H1 (cell line): ENCODE measurements around the gene CCDC138. TPM values are rescaled to one million over a fixed set of nuclear protein-coding genes. Genes with fewer than 3 reads are reported as not detected.

ENCODE experiments used
- CTCF ChIA-PET: fragments of 300-600 bp; sonication (Branson Sonifier 250); formaldehyde crosslinking; loops from one replicate; lab custom pipeline; 2021; ENCODE audit not compliant: partially characterized antibody; lab: Charles Lee
- POLR2A ChIA-PET: fragments of 300-600 bp; sonication (Branson Sonifier 250); formaldehyde crosslinking; loops from one replicate; lab custom pipeline; 2021; ENCODE audit warnings: inconsistent platforms; ENCODE audit not compliant: partially characterized antibody; lab: Charles Lee
- DNase-seq, 2 experiments: peaks; one replicate each; pipeline versions ENCODE4 v3.0.0 to v3.0.0-alpha.2; 2010 to 2022; ENCODE audit warnings: low spot score in 2 of 2, low read depth in 1 of 2, mixed read lengths in 1 of 2
- FAIRE-seq: peaks from 2 replicates; lab custom pipeline; 2011; peaks lifted over from hg19 to GRCh38; lab: Jason Lieb, UNC
- H2AFZ ChIP-seq: 2 replicates; pipeline ENCODE4 v1.8.1; 2012; ENCODE audit warnings: low read length, inconsistent platforms
- H2AK5ac ChIP-seq: 2 replicates; pipeline ENCODE4 v1.6.1; 2013; ENCODE audit warnings: low read depth, low read length
- H2BK120ac ChIP-seq: replicated peaks from 2 replicates; pipeline ENCODE3; 2013; ENCODE audit warnings: low read depth, low read length, inconsistent platforms
- H2BK12ac ChIP-seq: 2 replicates; pipeline ENCODE4 v1.6.1; 2013; ENCODE audit warnings: low read depth, low read length
- H2BK15ac ChIP-seq: 2 replicates; pipeline ENCODE4 v1.6.1; 2013; ENCODE audit warnings: low read length
- H2BK20ac ChIP-seq: 2 replicates; pipeline ENCODE4 v1.6.1; 2013; ENCODE audit warnings: low read length
- H2BK5ac ChIP-seq: 2 replicates; pipeline ENCODE4 v1.6.1; 2013; ENCODE audit warnings: low read depth, low read length
- H3K14ac ChIP-seq: 2 replicates; pipeline ENCODE4 v1.6.1; 2013; ENCODE audit warnings: inconsistent platforms; ENCODE audit not compliant: insufficient read length
- H3K18ac ChIP-seq: 2 replicates; pipeline ENCODE4 v1.6.1; 2013; ENCODE audit warnings: low read length; ENCODE audit errors: extremely low read depth
- H3K23ac ChIP-seq: 2 replicates; pipeline ENCODE4 v1.6.1; 2013; ENCODE audit warnings: inconsistent platforms; ENCODE audit not compliant: insufficient read length
- H3K23me2 ChIP-seq: 2 replicates; pipeline ENCODE4 v1.6.1; 2013; ENCODE audit warnings: low read depth, low read length
- H3K27ac ChIP-seq: 2 replicates; pipeline ENCODE4 v1.6.1; 2011; ENCODE audit warnings: low read depth, low read length, inconsistent platforms
- H3K27me3 ChIP-seq, 4 experiments: replicated peaks in 1 of 4; 1 replicate in 1 of 4; 2 replicates in 3 of 4; pipeline versions ENCODE4 v1.6.1 to v1.8.1; 2011 to 2013; ENCODE audit warnings: low read length in 3 of 4, mild to moderate bottlenecking in 3 of 4, inconsistent platforms in 2 of 4, mixed read lengths in 2 of 4, moderate library complexity in 1 of 4; ENCODE audit not compliant: control insufficient read depth in 3 of 4, insufficient read depth in 3 of 4; ENCODE audit errors: extremely low read depth in 1 of 4
- H3K36me3 ChIP-seq, 4 experiments: 2 replicates each; pipeline versions ENCODE4 v1.6.1 to v1.8.1; 2011 to 2013; ENCODE audit warnings: mild to moderate bottlenecking in 4 of 4, low read length in 3 of 4, moderate library complexity in 2 of 4, control low read depth in 1 of 4, inconsistent platforms in 1 of 4; ENCODE audit not compliant: insufficient read depth in 4 of 4, control insufficient read depth in 2 of 4
- H3K4ac ChIP-seq: replicated peaks from 2 replicates; pipeline ENCODE3; 2013; ENCODE audit warnings: low read length, low read depth, mixed read lengths, inconsistent platforms; ENCODE audit not compliant: insufficient read length
- H3K4me1 ChIP-seq, 4 experiments: replicated peaks in 1 of 4; 1 replicate in 1 of 4; 2 replicates in 3 of 4; pipeline versions ENCODE4 v1.6.1 to v1.8.1; 2011 to 2013; ENCODE audit warnings: low read length in 3 of 4, inconsistent platforms in 2 of 4, mixed read lengths in 1 of 4; ENCODE audit not compliant: insufficient read depth in 4 of 4, control insufficient read depth in 3 of 4
- H3K4me2 ChIP-seq, 2 experiments: 2 replicates each; pipeline versions ENCODE4 v1.6.1 to v1.8.1; 2011 to 2013; ENCODE audit warnings: low read depth in 2 of 2, low read length in 2 of 2, control low read depth in 1 of 2, inconsistent platforms in 1 of 2, mild to moderate bottlenecking in 1 of 2; ENCODE audit not compliant: insufficient read depth in 1 of 2
- H3K4me3 ChIP-seq, 4 experiments: fragments of 200-600, 300-600 bp in 1 of 4; sonication (generic), shearing (Covaris generic), sonication (Bioruptor Twin) in 1 of 4; 2 replicates each; pipeline versions ENCODE4 v1.5.1 to v1.8.1; 2011 to 2016; ENCODE audit warnings: low read length in 4 of 4, low read depth in 3 of 4, control low read depth in 2 of 4, inconsistent platforms in 2 of 4, mild to moderate bottlenecking in 2 of 4, mixed read lengths in 1 of 4, moderate library complexity in 1 of 4; ENCODE audit not compliant: insufficient read depth in 2 of 4; ENCODE audit errors: extremely low read depth in 1 of 4
- H3K56ac ChIP-seq: replicated peaks from 2 replicates; pipeline ENCODE3; 2013; ENCODE audit warnings: low read depth, mild to moderate bottlenecking, mixed read lengths, low read length, inconsistent platforms; ENCODE audit not compliant: insufficient read length
- H3K79me1 ChIP-seq: 2 replicates; pipeline ENCODE4 v1.6.1; 2013; ENCODE audit warnings: low read depth, low read length, control low read depth
- H3K79me2 ChIP-seq, 2 experiments: 2 replicates each; pipeline versions ENCODE4 v1.6.1 to v1.8.1; 2012 to 2013; ENCODE audit warnings: low read length in 2 of 2, mild to moderate bottlenecking in 2 of 2, inconsistent platforms in 1 of 2; ENCODE audit not compliant: insufficient read depth in 2 of 2, control insufficient read depth in 1 of 2
- H3K9ac ChIP-seq, 4 experiments: replicated peaks in 1 of 4; 1 replicate in 1 of 4; 2 replicates in 3 of 4; pipeline versions ENCODE4 v1.6.1 to v1.8.1; 2011 to 2013; ENCODE audit warnings: low read depth in 3 of 4, low read length in 3 of 4, control low read depth in 2 of 4, mild to moderate bottlenecking in 2 of 4, moderate library complexity in 2 of 4, inconsistent platforms in 1 of 4; ENCODE audit errors: extremely low read depth in 1 of 4
- H3K9me3 ChIP-seq, 2 experiments: 2 replicates each; pipeline versions ENCODE4 v1.6.1 to v1.8.1; 2012 to 2013; ENCODE audit warnings: mild to moderate bottlenecking in 2 of 2, moderate library complexity in 2 of 2, control low read depth in 1 of 2, inconsistent platforms in 1 of 2, low read depth in 1 of 2, low read length in 1 of 2, mixed read lengths in 1 of 2; ENCODE audit not compliant: insufficient read depth in 2 of 2
- H4K20me1 ChIP-seq, 2 experiments: replicated peaks in 1 of 2; 2 replicates each; pipeline versions ENCODE3 to v1.8.1; 2011 to 2013; ENCODE audit warnings: inconsistent platforms in 2 of 2, low read length in 2 of 2, mild to moderate bottlenecking in 1 of 2; ENCODE audit not compliant: insufficient read depth in 2 of 2, control insufficient read depth in 1 of 2
- H4K5ac ChIP-seq: 2 replicates; pipeline ENCODE4 v1.6.1; 2013; ENCODE audit warnings: low read length, low read depth, mixed read lengths, inconsistent platforms; ENCODE audit not compliant: insufficient read length
- H4K8ac ChIP-seq: 2 replicates; pipeline ENCODE4 v1.8.0; 2013; ENCODE audit warnings: mild to moderate bottlenecking, moderate library complexity, low read length, inconsistent platforms; ENCODE audit not compliant: insufficient read depth; ENCODE audit errors: extremely low read depth
- H4K91ac ChIP-seq: replicated peaks from 2 replicates; pipeline ENCODE3; 2013; ENCODE audit warnings: low read length, mixed read lengths, inconsistent platforms; ENCODE audit not compliant: insufficient read length
- BCL11A ChIP-seq, 2 experiments: IDR thresholded peaks; one replicate each; pipeline ENCODE4 v1.6.1; 2011; ENCODE audit warnings: low read depth in 2 of 2, low read length in 2 of 2, mild to moderate bottlenecking in 2 of 2
- BRCA1 ChIP-seq: IDR thresholded peaks from 2 replicates; pipeline ENCODE4 v1.6.1; 2012; ENCODE audit warnings: low read depth, low read length, improper control_type of control experiment
- CBX8 ChIP-seq: fragments of 300-800, 300-1000 bp; sonication (generic); IDR thresholded peaks from 2 replicates; pipeline ENCODE4 v1.7.1; 2016; ENCODE audit warnings: low read depth, low read length, borderline replicate concordance
- KDM5A ChIP-seq: fragments of 200-600 bp; IDR thresholded peaks from 2 replicates; pipeline ENCODE4 v1.7.1; 2012; ENCODE audit warnings: mild to moderate bottlenecking, low read length, inconsistent platforms, mixed read lengths
- NRF1 ChIP-seq: IDR thresholded peaks from 2 replicates; pipeline ENCODE4 v1.6.1; 2011; ENCODE audit warnings: mild to moderate bottlenecking, low read depth, low read length, improper control_type of control experiment
- RBBP5 ChIP-seq: IDR thresholded peaks from 2 replicates; pipeline ENCODE4 v1.7.1; 2012; ENCODE audit warnings: low read depth, mild to moderate bottlenecking, inconsistent platforms, low read length, moderate library complexity, borderline replicate concordance
- SP1 ChIP-seq: IDR thresholded peaks from 2 replicates; pipeline ENCODE4 v1.6.1; 2011; ENCODE audit warnings: low read depth, low read length
- TAF7 ChIP-seq: optimal IDR thresholded peaks from 2 replicates; pipeline ENCODE3; 2011; ENCODE audit warnings: low read depth, mild to moderate bottlenecking, inconsistent platforms, low read length, moderate library complexity, borderline replicate concordance
- TCF12 ChIP-seq: IDR thresholded peaks from 2 replicates; pipeline ENCODE4 v1.6.1; 2011; ENCODE audit warnings: low read depth, mild to moderate bottlenecking, low read length
- TEAD4 ChIP-seq: IDR thresholded peaks from 2 replicates; pipeline ENCODE4 v1.6.1; 2012; ENCODE audit warnings: low read depth, low read length, inconsistent platforms, mixed read lengths
- WGBS, 2 experiments: shearing (Covaris generic) in 1 of 2; methylation state at CpG; one replicate each; pipeline versions ENCODE4 v1.1.6 to v1.1.7; 2013 to 2015; ENCODE audit warnings: low lambda C conversion rate in 2 of 2, mixed read lengths in 2 of 2, inconsistent platforms in 1 of 2, low coverage in 1 of 2, missing lambda C conversion rate in 1 of 2; ENCODE audit not compliant: insufficient replicate concordance in 2 of 2, insufficient coverage in 1 of 2, insufficient read length in 1 of 2; ENCODE audit errors: extremely low coverage in 1 of 2, missing lambda C conversion rate in 1 of 2; 5-methylcytosine and 5-hydroxymethylcytosine counted together
- polyA plus RNA-seq, 7 experiments: library from polyadenylated mRNA; depleted of rRNA in 3 of 7; stranded (reverse) in 5 of 7; unstranded in 2 of 7; fragments of >200 nt in 5 of 7; fragments of 200-250 nt in 2 of 7; gene quantifications; 1 replicate in 5 of 7; 2 replicates in 1 of 7; 4 replicates in 1 of 7; pipeline versions ENCODE4 v1.2.1 to v1.2.3, GENCODE V29; 2011 to 2013; ENCODE audit warnings: missing spikeins in 2 of 7, mixed read lengths in 2 of 7
- total RNA-seq: library from RNA; stranded (reverse); fragmentation: NEBNext Ultra II Directional; extraction: Animal tissue kit (Norgen Biotek cat#: 25700); gene quantifications from 2 replicates; pipeline ENCODE4 v1.2.1, GENCODE V29; 2021
- TF ChIP-seq, protein P1 (sequence below): IDR thresholded peaks from 2 replicates; pipeline ENCODE4 v1.6.1; 2012; ENCODE audit warnings: low read length, inconsistent platforms
- TF ChIP-seq, protein P2 (sequence below): IDR thresholded peaks from 2 replicates; pipeline ENCODE4 v1.6.1; 2012; ENCODE audit warnings: inconsistent platforms

Gene CCDC138
- total and polyA plus RNA-seq, 2 of the 8 experiments (the other 6 are each of a cell fraction or from before 2014, with no cell fraction given), result 8.3 to 29.8 TPM

DNA sequence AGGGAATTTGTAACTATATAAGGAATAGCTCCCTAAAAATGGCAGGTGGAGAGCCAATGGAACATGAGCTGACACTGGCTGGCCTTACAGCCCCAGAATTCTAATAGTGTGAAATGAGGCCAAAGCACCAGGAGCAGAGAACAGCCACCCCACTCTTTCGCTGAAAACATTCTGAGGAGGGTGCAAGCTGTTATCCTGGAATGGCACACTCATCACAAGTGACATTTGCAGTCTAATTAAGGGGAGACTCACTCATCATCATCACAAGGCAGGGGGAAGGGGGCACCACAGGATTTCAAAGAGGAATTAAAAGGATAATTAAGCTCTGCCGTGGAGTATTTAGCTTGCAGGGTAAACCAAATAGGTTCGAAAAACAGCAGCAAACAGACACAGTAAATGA is 108.2 kb downstream of the CCDC138 start:
- no peak overlapping the region for H3K18ac ChIP-seq
- no peaks in the 10 kb centered on the region for H3K79me2 ChIP-seq
- POLR2A ChIA-PET, result interaction anchor here (0.6 to 1.2 kb wide), 2 partner anchors 9 to 50 kb away, joined by 3 read pairs; no protein-coding TSS in a partner anchor
- no peak overlapping the region for H3K23ac ChIP-seq
- H2BK5ac ChIP-seq, result no peak overlapping the region
- no peak overlapping the region for H2BK15ac ChIP-seq
- H3K9me3 ChIP-seq, result no peaks in the 10 kb centered on the region; a peak in 1 of 4 replicates
- FAIRE-seq, result no peak
- TF ChIP-seq SP1 (no peak), BCL11A (IDR thresholded peaks at IDR 0.05; ENCODE audit: low read depth in 2 of 2, low read length in 2 of 2) (no peak), CBX8 (no peak), BRCA1 (no peak), TEAD4 (no peak), RBBP5 (no peak), TAF7 (no peak), KDM5A (no peak), NRF1 (no peak), TCF12 (no peak)
- TF ChIP-seq, protein P1, sequence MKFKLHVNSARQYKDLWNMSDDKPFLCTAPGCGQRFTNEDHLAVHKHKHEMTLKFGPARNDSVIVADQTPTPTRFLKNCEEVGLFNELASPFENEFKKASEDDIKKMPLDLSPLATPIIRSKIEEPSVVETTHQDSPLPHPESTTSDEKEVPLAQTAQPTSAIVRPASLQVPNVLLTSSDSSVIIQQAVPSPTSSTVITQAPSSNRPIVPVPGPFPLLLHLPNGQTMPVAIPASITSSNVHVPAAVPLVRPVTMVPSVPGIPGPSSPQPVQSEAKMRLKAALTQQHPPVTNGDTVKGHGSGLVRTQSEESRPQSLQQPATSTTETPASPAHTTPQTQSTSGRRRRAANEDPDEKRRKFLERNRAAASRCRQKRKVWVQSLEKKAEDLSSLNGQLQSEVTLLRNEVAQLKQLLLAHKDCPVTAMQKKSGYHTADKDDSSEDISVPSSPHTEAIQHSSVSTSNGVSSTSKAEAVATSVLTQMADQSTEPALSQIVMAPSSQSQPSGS, result no peak
- TF ChIP-seq, protein P2, sequence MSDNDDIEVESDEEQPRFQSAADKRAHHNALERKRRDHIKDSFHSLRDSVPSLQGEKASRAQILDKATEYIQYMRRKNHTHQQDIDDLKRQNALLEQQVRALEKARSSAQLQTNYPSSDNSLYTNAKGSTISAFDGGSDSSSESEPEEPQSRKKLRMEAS, result no peak
- no peaks in the 10 kb centered on the region for H3K27me3 ChIP-seq
- 0 out of 2 replicates have a peak, but pooled peaks cover 3% of the 10 kb centered on the region for H3K79me1 ChIP-seq
- H4K20me1 ChIP-seq, result no peaks in the 10 kb centered on the region
- no peak overlapping the region for H2AK5ac ChIP-seq
- H3K14ac ChIP-seq, result no peak overlapping the region
- H3K4ac ChIP-seq, result no peak overlapping the region
- CTCF ChIA-PET, result interaction anchor here (0.8 to 1.3 kb wide), 3 partner anchors 33 to 276 kb away, joined by 3 read pairs; no protein-coding TSS in a partner anchor
- H2BK12ac ChIP-seq, result no peak overlapping the region
- no peaks in the 10 kb centered on the region for H3K23me2 ChIP-seq
- H3K36me3 ChIP-seq, result no peaks in the 10 kb centered on the region
- H3K4me2 ChIP-seq, result no peak overlapping the region
- DNase-seq, result no peak
- H4K91ac ChIP-seq, result no peak overlapping the region
- WGBS, 2 experiments, result 84% methylated on average over 3 of the region's 3 CpGs; no CpG with 5 or more reads in 1 of the 2 experiments
- H4K5ac ChIP-seq, result no peak overlapping the region
- no peak overlapping the region for H3K27ac ChIP-seq
- H2AFZ ChIP-seq, result no peak overlapping the region
- no peak overlapping the region for H2BK20ac ChIP-seq
- no peak overlapping the region for H4K8ac ChIP-seq
- no peak overlapping the region for H3K4me3 ChIP-seq
- H3K9ac ChIP-seq, result no peak overlapping the region
- no peak overlapping the region for H2BK120ac ChIP-seq
- no peaks in the 10 kb centered on the region for H3K4me1 ChIP-seq
- no peak overlapping the region for H3K56ac ChIP-seq
